Stomach (tissue), 9 donors: ENCODE data around the gene LRRC8A. TPM values are rescaled to one million over a fixed set of nuclear protein-coding genes. Genes with fewer than 3 reads are reported as not detected.

Experiments used
- DNase-seq, 2 donors: peaks; one replicate each; pipeline versions ENCODE4 v3.0.0 to v3.0.0-alpha.2; 2013 to 2019
- H3K27ac ChIP-seq, 5 donors: fragments of 200-600 bp in 4 of 5; sonication (generic) in 4 of 5; one replicate each; pipeline ENCODE4 v1.5.1; 2013 to 2019; ENCODE audit warnings: mild to moderate bottlenecking in 1 of 5, moderate library complexity in 1 of 5
- H3K27me3 ChIP-seq, 3 donors: fragments of 200-600 bp; sonication (generic); one replicate each; pipeline ENCODE4 v1.5.1; 2017 to 2019; ENCODE audit warnings: mixed run types in 1 of 3
- H3K36me3 ChIP-seq, 4 donors: fragments of 200-600 bp; sonication (generic); 1 replicate in 3 of 4; 2 replicates in 1 of 4; pipeline ENCODE4 v1.5.1; 2016 to 2019
- H3K4me1 ChIP-seq, 4 donors: fragments of 200-600 bp; sonication (generic); one replicate each; pipeline ENCODE4 v1.5.1; 2016 to 2019
- H3K4me3 ChIP-seq, 4 donors: fragments of 200-600 bp; sonication (generic) in 3 of 4; one replicate each; pipeline ENCODE4 v1.5.1; 2016 to 2019; ENCODE audit warnings: mild to moderate bottlenecking in 1 of 4
- H3K9me3 ChIP-seq, 4 donors: fragments of 200-600 bp; sonication (generic); one replicate each; pipeline ENCODE4 v1.5.1; 2016 to 2019
- EP300 ChIP-seq: sonication (generic); formaldehyde crosslinking; IDR thresholded peaks from one replicate; pipeline ENCODE4 v1.6.1; 2017; ENCODE audit warnings: antibody characterized with exemption
- POLR2A ChIP-seq, 4 donors: fragments of 450-650 bp; IDR thresholded peaks; one replicate each; pipeline ENCODE4 v1.6.1; 2016; ENCODE audit warnings: antibody characterized with exemption in 4 of 4, control low read depth in 2 of 4, mild to moderate bottlenecking in 1 of 4, moderate library complexity in 1 of 4
- POLR2AphosphoS5 ChIP-seq, 3 donors: sonication (generic); formaldehyde crosslinking; IDR thresholded peaks; one replicate each; pipeline ENCODE4 v1.6.1; 2016; ENCODE audit warnings: antibody characterized with exemption in 3 of 3
- WGBS, 5 donors: extraction: QIAGEN DNeasy Blood & Tissue Kit in 3 of 5; methylation state at CpG; one replicate each; pipeline versions ENCODE4 v1.1.5 to v1.1.7; 2013 to 2018; 5-methylcytosine and 5-hydroxymethylcytosine counted together
- intact Hi-C: fragments of 100-400 bp; cut with DNase I; formaldehyde crosslinking; loops from one replicate; pipeline ENCODE4 v1.15.1; 2023; ENCODE audit warnings: low total_unique reads
- polyA plus RNA-seq, 3 donors: library from polyadenylated mRNA; stranded (reverse); fragments of 200-250 nt; gene quantifications; one replicate each; pipeline ENCODE4 v1.2.3, GENCODE V29; 2013
- total RNA-seq, 5 donors: library from RNA; depleted of rRNA; stranded (reverse); fragments of >200 nt; gene quantifications; one replicate each; pipeline versions ENCODE4 v1.1.0 to v1.2.3, GENCODE V29; 2014 to 2016
- TF ChIP-seq, protein P1 (sequence below), 7 experiments: fragments of 450-650 bp in 4 of 7; fragments of 200-600 bp in 3 of 7; sonication (generic) in 3 of 7; IDR thresholded peaks; one replicate each; pipeline ENCODE4 v1.5.1; 2016 to 2019; ENCODE audit warnings: antibody characterized with exemption in 7 of 7, control low read depth in 2 of 7, mild to moderate bottlenecking in 1 of 7
- donor health status: healthy with polysubstance abuse.
- donor health status: Bipolar disorder and iron deficiency.
- donor health status: healthy.

Gene LRRC8A
- total and polyA plus RNA-seq, 8 donors = 11.2 to 63.7 (median 21.2) TPM

DNA sequence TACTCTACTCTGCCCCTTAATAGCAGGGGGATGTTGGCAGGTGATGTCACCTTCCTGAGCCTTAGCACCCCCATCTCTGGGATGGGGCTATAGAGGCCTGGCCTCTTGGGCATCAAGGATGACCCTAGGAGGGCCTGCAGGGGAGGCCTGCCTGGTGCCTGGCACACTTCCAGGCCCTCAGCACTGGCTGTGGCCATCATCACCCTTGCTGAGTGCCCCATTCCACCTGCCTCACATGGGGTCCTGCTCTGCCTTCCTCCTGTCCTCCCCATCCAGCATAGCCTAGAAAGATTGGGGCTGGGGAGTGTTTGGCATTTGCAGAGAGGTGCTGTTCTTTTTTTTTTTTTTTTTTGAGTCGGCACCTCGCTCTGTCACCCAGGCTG is 21.1 kb downstream of the LRRC8A start:
- Histone ChIP-seq H3K9me3 (no peaks in the 10 kb centered on the region), H3K27me3 (no peaks in the 10 kb centered on the region), H3K36me3 (peaks cover 21 to 37% (median 36%) of the 10 kb centered on the region in 4 donors), H3K27ac (peak overlapping the region; percentile 60 to 78 (median 74)), H3K4me3 (no peak overlapping the region), H3K4me1 (peaks cover 22 to 62% (median 45%) of the 10 kb centered on the region in 4 donors)
- 80 to 100% (median 96%) methylated on average over 1 to 2 of the region's 2 CpGs; no CpG with 5 or more reads in 1 of the 5 donors for WGBS, 5 donors
- intact Hi-C loops = no loop called here
- no peak for TF ChIP-seq EP300
- TF ChIP-seq, protein P1, sequence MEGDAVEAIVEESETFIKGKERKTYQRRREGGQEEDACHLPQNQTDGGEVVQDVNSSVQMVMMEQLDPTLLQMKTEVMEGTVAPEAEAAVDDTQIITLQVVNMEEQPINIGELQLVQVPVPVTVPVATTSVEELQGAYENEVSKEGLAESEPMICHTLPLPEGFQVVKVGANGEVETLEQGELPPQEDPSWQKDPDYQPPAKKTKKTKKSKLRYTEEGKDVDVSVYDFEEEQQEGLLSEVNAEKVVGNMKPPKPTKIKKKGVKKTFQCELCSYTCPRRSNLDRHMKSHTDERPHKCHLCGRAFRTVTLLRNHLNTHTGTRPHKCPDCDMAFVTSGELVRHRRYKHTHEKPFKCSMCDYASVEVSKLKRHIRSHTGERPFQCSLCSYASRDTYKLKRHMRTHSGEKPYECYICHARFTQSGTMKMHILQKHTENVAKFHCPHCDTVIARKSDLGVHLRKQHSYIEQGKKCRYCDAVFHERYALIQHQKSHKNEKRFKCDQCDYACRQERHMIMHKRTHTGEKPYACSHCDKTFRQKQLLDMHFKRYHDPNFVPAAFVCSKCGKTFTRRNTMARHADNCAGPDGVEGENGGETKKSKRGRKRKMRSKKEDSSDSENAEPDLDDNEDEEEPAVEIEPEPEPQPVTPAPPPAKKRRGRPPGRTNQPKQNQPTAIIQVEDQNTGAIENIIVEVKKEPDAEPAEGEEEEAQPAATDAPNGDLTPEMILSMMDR (IDR thresholded peaks at IDR 0.05) = no peak
- no peak for TF ChIP-seq POLR2A (IDR thresholded peaks at IDR 0.05)
- TF ChIP-seq POLR2AphosphoS5 (IDR thresholded peaks at IDR 0.05) = no peak
- DNase-seq = no peak

DNA sequence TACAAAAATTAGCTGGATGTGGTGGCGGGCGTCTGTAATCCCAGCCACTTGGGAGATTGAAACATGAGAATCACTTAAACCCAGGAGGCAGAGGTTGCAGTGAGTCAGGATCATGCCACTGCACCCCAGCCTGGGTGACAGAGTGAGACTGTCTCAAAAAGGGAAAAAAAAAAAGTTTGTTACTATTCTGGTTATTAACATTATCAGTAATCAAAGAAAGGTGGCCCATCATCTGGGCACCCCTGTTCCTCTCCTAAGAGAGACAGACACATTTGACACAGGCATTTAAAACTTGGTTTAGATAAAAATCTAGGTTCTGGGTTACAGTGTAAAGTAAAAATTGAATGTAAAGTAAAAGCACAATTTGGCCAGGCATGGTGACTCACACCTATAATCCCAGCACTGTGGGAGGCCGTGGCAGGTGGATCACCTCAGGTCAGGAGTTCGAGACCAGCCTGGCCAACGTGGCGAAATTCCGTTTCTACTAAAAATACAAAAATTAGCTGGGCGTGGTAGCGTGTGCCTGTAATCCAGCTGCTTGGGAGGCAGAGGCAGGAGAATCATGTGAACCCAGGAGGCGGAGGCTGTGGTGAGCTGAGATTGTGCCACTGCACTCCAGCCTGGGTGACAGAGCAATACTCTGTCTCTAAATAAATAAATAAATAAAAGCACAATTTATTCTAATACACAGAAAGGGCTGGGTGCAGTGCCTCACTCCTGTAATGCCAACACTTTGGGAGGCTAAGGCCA is 22.1 kb downstream of the LRRC8A start:
- Histone ChIP-seq H3K36me3 (peaks cover 22 to 39% (median 37%) of the 10 kb centered on the region in 4 donors), H3K4me3 (no peak overlapping the region), H3K27me3 (no peaks in the 10 kb centered on the region), H3K4me1 (peaks cover 19 to 52% (median 35%) of the 10 kb centered on the region in 4 donors), H3K9me3 (no peaks in the 10 kb centered on the region), H3K27ac (peak overlapping the region in 1 of 5 donors; percentile 74)
- intact Hi-C loops = no loop called here
- no peak for DNase-seq
- TF ChIP-seq POLR2A (IDR thresholded peaks at IDR 0.05) (no peak), POLR2AphosphoS5 (IDR thresholded peaks at IDR 0.05) (no peak), EP300 (no peak)
- TF ChIP-seq, protein P1 (IDR thresholded peaks at IDR 0.05) = no peak
- 86 to 95% (median 94%) methylated on average over 10 of the region's 10 CpGs for WGBS, 5 donors

DNA sequence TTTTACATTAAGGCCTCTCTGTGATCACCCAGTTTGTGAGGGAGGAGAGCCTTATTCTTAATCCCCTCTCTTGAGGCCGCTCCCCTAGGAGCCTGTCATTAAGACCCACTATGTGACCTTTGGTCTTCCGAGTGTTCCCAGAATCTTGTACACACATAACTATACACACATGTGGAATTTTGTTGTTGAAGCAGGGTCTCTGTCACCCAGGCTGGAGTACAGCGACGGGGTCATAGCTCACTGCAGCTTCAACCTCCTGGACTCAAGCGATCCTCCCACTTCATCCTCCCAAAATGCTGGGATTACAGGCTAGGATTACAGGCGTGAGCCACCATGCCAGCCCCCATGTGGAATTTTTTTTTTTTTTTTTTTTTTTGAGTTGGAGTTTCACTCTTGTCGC is 24.0 kb downstream of the LRRC8A start:
- DNase-seq = no peak
- 90 to 95% (median 92%) methylated on average over 7 of the region's 7 CpGs for WGBS, 5 donors

DNA sequence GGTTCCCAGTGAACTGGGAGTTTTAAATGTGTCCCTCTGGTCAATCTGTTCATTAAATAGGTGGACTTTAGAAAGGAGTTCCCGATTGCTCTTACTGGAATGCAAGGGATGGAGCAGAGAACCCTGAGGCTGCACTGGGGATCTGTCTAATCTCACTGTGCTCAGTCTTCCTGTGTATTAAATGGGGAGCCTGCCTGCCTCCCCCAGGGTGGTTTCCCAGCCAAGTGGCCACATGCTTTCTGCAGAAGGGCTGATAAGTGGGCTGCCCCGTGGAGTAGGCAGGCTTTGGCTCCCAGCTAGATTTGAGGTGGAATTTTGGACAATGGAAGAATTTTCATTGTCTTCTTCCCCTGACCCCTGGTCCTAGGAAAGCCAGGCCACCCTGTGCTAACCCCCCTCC is 24.8 kb downstream of the LRRC8A start:
- 40 to 66% (median 56%) methylated on average over 2 of the region's 2 CpGs for WGBS, 5 donors
- no peak overlapping the region for H3K4me3 ChIP-seq
- no peaks in the 10 kb centered on the region for H3K27me3 ChIP-seq
- no peak overlapping the region for H3K27ac ChIP-seq
- no peak for DNase-seq
- H3K36me3 ChIP-seq = peaks cover 36 to 55% (median 50%) of the 10 kb centered on the region in 4 donors
- TF ChIP-seq EP300 = no peak
- TF ChIP-seq POLR2A (IDR thresholded peaks at IDR 0.05) = no peak
- H3K9me3 ChIP-seq = no peaks in the 10 kb centered on the region
- intact Hi-C loops = no loop called here
- H3K4me1 ChIP-seq = peaks cover 29 to 56% (median 40%) of the 10 kb centered on the region in 4 donors

More for the DNA sequence above, 24.0 kb downstream of the LRRC8A start:
- Histone ChIP-seq H3K27ac (peak overlapping the region in 1 of 5 donors; percentile 9), H3K9me3 (no peaks in the 10 kb centered on the region), H3K27me3 (no peaks in the 10 kb centered on the region), H3K36me3 (peaks cover 36 to 55% (median 48%) of the 10 kb centered on the region in 4 donors), H3K4me1 (peaks cover 24 to 55% (median 36%) of the 10 kb centered on the region in 4 donors), H3K4me3 (no peak overlapping the region)
- TF ChIP-seq EP300 (no peak), POLR2AphosphoS5 (IDR thresholded peaks at IDR 0.05) (no peak), POLR2A (IDR thresholded peaks at IDR 0.05) (no peak)
- TF ChIP-seq, protein P1 (IDR thresholded peaks at IDR 0.05) = no peak
- intact Hi-C loops = no loop called here

DNA sequence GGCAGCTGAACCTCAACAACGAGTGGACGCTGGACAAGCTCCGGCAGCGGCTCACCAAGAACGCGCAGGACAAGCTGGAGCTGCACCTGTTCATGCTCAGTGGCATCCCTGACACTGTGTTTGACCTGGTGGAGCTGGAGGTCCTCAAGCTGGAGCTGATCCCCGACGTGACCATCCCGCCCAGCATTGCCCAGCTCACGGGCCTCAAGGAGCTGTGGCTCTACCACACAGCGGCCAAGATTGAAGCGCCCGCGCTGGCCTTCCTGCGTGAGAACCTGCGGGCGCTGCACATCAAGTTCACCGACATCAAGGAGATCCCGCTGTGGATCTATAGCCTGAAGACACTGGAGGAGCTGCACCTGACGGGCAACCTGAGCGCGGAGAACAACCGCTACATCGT is 26.4 kb downstream of the LRRC8A start:
- DNase-seq = no peak
- H3K27me3 ChIP-seq = no peaks in the 10 kb centered on the region
- WGBS, 5 donors = 95 to 98% (median 98%) methylated on average over 23 to 24 of the region's 24 CpGs
- no peak overlapping the region for H3K27ac ChIP-seq
- no peak overlapping the region for H3K4me3 ChIP-seq
- peaks cover 31 to 56% (median 40%) of the 10 kb centered on the region in 4 donors for H3K4me1 ChIP-seq
- TF ChIP-seq POLR2A (IDR thresholded peaks at IDR 0.05) (no peak), POLR2AphosphoS5 (IDR thresholded peaks at IDR 0.05) (no peak), EP300 (no peak)
- TF ChIP-seq, protein P1 (IDR thresholded peaks at IDR 0.05) = no peak
- peaks cover 36 to 58% (median 51%) of the 10 kb centered on the region in 4 donors for H3K36me3 ChIP-seq
- intact Hi-C loops = no loop called here
- no peaks in the 10 kb centered on the region for H3K9me3 ChIP-seq
